Activated T-cell treated with anti-CD3 and anti-CD28 coated beads, Interleukin-2, amount 50 U/mL, for 1 hour (primary cell): ENCODE measurements around the gene ISL2.
A peak's percentile ranks its signal among the peaks of the same experiment; 100 is the strongest.

ENCODE experiments used
- DNase-seq: peaks from one replicate; pipeline ENCODE4 v3.0.0-alpha.2; 2020

The ISL2 gene

DNA sequence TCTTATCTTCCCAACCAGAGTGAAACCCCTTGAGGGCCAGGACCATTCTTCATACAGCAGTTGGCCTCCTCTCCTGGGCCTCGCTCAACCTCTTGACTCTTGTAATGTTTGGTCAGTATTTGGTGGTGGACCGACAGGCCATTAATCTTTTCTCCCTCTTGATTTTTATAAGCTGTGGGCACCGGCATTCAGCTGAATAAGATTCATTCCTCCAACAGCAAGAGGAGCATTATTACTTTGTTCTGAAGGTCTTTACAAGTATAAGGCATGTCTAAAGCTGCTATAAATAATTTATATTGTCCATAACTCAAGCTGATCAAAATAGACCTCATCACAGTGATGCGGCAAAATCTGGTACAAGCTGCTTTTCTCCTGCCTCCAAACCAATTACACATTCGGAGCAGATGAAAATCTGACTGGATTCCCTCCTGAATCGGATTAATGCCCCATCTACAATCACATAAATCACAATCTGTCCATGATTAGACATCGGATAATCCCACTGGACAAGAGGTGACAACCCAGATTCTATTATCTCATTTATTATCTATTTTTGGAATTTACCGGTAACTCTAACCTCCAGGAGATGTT is 8.4 kb upstream of the ISL2 start:
- no peak for DNase-seq

DNA sequence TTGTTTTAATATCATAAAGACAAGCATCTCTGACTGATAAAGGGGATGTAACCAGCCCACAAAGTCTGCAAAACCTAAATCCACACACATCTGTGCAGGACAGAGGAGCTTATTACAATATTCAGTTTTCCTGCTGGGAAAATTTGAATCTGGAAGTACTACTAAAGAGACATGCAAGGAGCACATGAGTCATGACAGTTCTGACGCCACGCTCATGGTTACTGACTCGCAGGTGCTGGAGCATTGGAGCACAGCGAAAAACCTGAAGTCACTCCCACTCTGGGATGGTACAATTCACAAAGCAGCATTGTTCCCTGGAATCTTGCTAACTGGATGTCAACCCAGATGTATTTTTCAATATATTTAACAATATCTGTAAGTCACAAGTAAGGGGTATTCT is 7.6 kb upstream of the ISL2 start:
- DNase-seq, result no peak

DNA sequence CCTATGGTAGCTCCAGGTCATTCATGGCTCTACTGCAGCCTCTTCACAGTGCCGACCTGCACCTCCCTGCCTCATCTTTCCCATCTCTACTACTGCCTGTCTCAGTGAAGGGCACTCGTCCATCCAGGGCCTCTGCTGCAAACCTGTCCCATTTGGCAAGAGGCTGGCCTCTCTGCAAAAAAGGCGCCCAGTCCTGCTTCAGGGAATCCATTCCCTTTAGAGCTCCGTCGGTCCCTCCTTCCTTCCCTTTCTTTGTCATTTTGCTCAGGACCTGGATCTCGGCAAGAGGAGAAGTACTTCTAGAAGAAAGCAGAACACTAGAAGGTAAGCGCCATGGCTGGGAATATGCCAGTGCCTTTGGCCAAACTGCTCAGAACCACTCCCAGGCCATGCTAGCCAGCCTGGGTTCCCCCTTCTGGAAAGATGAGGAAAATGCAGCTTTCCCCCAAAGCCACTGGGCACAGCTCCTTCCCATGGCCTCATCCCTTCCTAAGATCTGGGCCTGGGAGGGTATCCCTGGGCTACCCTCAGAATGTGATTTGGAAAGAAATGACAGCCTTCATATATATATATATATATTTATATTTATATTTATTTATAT is 6.4 kb upstream of the ISL2 start:
- DNase-seq, result no peak

DNA sequence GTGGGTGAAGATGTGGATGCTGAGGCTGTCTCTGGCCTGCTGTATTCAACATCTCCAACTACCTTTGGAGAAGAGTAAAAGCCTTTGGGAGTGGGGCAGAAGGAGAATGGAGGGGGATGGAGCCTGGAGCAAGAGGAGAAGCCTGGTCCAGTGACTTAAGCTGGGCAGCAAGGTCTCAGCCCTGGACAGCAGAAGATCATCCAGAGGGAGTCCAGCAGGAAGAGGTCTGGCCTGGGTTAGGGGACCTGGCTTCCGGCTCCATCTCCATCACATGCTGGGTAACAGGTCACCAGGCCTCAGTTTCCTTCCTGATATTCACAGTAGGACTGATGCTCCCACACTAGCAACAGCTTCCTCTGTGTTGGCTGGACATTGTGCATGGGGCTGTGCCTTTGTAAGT is 3.8 kb upstream of the ISL2 start:
- DNase-seq, result no peak

DNA sequence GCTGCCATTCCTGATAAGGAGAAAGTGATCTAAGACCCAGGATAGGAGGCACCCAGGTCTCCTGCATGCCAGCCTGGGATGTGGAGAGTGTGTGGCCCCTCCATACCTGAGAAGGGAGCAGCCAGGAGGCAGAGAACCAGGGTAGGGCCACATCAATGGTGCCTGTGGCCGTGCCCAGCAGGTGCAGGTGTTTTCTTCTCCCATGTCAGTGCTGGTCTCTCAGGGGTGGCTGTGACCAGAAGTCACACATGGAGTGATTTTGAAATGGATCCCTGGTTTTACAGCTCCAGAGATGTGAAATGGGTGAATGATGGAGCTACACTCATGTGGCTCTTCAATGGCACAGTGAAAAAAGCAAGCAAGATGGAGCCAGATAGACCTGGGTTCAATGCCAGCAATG is 3.3 kb upstream of the ISL2 start:
- DNase-seq, result no peak

DNA sequence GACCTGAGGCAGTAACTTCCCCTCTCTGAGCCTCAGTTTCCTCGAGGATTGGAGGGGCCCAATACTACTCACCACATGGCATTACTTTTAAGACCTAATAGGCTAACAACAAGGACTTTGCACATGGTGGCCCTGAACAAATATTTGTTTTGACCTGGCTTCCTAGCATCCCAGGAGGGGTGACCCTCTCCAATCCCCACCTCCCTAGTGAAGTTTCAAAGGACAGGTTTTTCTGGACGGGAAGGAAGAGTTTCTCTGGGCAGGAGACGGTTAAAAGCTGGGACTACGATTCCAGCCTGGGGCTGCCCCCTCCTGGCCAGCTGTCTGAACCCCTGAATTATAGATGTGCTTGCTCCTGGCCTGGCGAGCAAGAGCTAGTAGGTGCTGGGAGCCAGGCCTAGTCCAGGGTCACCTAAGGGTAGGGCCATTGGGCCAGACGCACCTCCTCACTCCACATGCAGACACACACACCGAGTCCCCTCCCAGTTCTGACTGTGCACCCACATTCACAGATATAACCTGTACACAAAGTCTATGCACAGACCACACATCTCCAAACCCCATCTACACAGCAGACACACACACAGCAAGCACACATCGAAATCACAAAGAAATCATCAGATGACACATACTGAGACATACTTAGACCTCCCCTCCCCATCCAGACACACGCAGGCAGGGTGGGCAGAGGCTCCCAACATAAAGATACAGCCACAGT is 2.7 kb upstream of the ISL2 start:
- DNase-seq, result no peak

DNA sequence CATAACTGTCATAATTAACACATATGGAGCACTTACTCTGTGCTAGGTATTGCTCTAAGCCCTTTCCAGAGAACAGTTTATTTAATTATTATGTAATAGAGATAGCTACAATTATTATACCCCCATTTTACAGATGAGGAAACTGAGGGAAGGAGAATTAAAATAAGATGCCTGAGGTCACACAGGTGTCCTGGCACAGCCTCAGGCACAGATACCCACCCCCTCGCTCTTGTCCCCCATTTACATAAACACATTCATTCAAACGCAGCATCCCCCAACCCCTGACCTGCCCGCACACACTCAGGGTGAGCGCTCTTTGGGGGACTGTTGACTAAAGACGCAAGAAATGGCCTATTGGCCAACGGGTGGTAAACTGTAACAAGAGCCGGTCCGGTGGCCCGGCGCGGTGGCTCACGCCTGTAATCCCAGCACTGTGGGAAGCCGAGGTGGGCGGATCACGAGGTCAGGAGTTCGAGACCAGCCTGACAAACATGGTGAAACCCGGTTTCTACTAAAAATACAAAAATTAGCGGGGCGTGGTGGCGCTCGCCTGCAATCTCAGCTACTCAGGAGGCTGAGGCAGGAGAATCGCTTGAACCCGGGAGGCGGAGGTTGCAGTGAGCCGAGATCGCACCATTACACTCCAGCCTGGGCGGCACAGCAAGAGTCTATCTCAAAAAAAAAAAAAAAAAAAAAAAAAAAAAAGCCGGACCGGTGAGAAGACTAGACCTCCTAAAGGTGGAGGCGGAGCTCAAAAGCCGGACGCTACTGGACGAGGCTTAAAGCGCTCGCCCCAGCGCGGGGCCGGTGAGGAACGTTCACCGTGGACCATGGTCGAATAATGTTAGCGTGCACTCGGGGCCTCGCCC is 1.9 kb upstream of the ISL2 start:
- no peak for DNase-seq

DNA sequence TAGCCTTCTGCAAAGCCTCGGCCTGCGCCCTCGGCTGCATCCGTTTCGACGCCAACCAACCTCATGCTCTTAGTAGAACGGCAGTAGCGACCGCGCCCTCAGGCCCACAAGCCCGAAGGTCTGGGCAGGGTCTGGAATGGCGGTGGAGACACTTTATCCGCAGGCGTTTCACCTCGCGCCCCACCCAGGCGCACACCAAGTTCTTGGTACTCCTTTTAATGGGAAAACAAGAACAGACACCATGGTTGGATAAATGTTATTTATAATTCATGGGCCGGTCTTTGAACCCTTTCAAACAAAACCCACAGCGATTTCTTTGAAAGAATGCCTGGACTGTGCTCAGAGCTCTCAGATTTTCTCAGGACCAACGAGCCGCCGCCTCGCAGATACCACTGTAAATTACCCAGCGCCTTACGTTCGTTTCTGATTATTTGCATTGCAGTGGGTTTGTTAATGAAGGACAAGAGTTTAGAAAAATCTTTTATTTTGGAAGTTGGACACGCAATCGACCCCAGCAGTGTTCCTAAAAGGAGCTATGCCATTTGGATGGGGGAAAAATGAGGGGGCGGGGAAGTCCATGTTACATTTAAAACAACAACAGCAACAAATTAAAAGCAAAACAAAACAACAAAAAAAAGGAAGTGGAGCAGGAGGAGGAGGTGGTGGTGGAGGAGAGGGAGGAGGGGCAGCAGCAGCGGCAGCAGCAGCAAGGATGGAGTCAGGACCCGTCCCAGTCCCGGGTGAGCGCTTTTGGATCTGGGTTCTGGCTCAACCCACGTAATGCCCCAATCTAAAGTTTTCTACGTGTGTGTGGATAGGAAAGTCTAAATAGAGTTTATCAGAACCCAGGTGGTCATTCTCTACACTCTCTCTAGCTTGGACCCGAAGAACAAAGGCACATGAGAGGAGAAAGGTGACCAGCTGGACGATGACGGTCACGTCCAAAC is 993 bp upstream of the ISL2 start:
- no peak for DNase-seq

DNA sequence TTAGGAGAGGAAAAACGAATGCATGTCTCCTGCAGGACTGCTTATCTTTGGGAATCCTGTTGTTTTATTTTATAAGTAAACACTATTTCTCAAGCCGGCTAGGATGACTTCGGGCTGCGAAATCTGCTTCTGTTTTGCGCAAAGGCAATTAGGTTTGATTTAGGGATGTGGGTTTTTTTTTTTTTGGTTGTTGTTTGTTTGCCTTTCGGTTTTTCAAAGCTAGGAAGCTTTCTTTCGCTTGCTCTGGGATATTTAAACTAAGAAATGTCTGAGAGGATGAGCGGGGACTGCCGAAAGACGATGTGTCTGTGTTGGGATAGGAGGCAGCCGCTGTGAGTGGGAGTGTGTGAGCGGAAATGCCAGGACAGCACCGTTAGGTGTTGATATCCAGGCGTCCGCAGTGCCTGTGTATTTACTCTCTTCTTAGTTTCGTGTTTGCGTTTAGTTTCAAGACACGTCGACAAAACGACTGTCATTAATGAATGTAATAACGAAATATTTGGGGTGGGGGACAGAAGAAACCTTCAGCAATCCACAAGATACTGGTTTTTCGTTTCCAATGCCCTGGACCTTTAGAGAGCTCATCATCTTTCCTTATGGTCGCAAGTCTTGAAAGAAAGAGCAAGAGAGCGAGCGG is 604 bp downstream of the ISL2 start:
- DNase-seq, result no peak

DNA sequence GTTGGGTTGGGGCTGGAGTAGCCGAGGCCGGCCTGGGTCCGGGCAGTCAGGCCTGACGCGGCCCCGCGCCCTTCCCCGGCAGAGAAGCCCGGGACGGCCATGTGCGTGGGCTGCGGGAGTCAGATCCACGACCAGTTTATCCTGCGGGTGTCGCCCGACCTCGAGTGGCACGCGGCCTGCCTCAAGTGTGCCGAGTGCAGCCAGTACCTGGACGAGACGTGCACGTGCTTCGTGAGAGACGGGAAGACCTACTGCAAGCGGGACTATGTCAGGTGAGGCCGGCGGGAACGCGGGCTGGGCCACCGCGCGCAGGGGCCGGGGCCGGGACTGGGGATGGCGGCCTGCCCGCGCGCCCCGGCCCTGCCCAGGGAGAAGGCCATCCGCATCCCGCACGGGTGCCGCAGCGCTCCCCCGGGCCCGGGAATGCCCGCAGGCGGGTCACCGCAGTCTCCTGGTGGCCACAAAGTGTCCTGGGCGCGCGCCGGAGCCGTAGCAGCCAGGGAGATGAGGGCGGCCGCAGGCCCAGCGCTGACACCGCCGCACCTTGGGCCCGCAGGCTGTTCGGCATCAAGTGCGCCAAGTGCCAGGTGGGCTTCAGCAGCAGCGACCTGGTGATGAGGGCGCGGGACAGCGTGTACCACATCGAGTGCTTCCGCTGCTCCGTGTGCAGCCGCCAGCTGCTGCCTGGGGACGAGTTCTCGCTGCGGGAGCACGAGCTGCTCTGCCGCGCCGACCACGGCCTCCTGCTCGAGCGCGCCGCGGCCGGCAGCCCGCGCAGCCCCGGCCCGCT is 1.3 kb downstream of the ISL2 start:
- peak; percentile 51 for DNase-seq

DNA sequence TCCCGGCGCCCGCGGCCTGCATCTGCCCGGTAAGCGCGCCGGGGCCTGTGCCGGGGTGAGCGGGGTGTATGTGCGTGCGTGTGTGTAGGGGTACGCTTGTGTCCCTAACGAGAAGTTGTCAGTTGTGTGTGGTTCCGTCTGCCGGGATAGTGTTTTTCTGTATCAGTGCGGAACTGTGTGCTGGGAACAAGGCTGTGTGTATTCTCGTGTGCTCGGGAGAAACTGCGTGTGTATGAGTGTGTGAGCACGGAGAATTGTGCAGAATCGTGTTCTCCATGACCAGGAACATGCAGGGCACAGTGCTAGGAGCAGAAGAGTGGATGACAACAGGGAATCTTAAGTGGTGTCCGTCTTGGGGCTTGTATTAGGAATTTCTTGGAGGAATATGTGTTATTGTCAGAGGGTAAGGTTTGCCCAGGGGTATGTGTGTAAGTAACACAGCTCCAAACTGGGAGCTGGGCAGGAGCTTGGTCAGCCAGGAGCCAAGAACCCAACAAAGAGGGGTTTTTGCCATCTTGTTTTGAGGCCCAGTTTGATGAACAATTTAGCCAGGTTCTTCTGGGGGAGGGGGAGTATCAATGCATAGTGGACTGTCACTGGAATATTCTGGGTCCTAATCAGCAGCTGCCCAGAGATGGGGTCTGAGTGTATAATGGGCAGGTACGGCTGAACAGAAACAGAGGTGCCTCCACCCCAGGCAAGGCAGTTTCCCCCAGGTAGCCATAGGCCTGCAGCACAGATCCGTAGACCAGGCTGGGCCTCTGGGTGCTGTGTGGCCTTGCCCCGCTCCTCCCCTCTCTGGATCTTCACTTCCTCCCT is 2.1 kb downstream of the ISL2 start:
- DNase-seq, result no peak

DNA sequence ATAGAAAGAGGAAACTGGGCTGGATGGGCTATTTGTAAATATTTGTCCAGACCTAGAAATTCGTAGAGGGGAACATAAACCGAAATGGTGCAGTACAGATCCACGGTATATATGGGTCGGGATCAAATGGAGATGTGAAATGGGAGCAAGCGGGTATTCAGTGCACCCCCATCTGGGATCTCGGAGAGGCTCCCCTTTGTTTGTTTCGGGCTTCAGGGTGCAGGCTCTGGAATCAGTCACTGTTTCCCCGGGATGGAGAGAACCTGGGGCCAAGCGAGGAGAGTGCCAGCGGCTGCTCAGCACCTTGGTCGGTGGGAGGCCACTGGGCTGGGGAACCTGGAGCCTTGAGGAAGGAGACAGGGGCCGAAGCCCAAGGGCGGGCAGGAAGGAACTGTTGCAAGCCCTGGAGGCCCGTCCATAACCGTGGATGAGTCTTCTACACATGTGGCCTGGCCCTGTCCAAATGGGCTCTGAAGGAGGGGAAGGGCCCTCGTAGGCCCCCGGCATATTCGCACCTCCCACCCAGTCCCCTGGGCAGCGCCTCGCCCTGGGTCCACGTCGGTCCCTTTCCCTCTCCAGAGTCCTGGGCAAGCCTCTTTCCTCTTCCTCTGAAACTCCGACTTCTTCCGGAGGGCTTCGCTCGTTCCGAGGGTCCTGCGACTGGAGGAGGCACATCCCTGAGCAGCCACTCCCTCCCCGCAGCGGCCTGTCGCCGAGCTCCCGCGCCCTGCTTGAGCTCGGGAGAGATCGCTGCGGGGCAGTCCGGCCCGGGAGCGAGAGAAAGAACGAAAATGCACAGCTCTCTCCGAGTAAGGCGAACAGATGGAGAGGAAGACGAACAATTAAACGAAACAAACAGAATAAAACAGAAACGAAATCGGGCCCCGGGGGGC is 3.0 kb downstream of the ISL2 start:
- peak; percentile 44 for DNase-seq

DNA sequence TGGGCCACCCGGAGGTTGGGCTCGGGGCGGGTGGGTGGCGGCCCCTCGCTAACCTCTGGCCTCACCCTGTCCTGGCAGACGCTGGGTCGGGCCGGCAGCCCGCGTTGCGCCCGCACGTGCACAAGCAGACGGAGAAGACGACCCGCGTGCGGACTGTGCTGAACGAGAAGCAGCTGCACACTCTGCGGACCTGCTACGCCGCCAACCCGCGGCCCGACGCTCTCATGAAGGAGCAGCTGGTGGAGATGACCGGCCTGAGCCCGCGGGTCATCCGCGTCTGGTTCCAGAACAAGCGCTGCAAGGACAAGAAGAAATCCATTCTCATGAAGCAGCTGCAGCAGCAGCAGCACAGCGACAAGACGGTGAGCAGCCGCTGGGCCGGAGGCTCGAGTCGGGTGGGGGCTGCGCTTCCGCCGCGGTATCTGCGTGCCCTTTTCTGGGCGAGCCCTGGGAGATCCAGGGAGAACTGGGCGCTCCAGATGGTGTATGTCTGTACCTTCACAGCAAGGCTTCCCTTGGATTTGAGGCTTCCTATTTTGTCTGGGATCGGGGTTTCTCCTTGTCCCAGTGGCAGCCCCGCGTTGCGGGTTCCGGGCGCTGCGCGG is 3.7 kb downstream of the ISL2 start:
- peak; percentile 55 for DNase-seq

DNA sequence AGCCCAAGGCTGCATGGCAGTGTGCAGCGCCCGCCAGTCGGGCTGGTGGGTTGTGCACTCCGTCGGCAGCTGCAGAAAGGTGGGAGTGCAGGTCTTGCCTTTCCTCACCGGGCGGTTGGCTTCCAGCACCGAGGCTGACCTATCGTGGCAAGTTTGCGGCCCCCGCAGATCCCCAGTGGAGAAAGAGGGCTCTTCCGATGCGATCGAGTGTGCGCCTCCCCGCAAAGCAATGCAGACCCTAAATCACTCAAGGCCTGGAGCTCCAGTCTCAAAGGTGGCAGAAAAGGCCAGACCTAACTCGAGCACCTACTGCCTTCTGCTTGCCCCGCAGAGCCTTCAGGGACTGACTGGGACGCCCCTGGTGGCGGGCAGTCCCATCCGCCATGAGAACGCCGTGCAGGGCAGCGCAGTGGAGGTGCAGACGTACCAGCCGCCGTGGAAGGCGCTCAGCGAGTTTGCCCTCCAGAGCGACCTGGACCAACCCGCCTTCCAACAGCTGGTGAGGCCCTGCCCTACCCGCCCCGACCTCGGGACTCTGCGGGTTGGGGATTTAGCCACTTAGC is 4.3 kb downstream of the ISL2 start:
- DNase-seq, result peak; percentile 63

DNA sequence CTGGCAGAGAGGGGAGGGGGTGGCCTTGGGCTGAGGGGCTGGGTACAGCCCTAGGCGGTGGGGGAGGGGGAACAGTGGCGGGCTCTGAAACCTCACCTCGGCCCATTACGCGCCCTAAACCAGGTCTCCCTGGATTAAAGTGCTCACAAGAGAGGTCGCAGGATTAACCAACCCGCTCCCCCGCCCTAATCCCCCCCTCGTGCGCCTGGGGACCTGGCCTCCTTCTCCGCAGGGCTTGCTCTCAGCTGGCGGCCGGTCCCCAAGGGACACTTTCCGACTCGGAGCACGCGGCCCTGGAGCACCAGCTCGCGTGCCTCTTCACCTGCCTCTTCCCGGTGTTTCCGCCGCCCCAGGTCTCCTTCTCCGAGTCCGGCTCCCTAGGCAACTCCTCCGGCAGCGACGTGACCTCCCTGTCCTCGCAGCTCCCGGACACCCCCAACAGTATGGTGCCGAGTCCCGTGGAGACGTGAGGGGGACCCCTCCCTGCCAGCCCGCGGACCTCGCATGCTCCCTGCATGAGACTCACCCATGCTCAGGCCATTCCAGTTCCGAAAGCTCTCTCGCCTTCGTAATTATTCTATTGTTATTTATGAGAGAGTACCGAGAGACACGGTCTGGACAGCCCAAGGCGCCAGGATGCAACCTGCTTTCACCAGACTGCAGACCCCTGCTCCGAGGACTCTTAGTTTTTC is 4.9 kb downstream of the ISL2 start:
- peak; percentile 40 for DNase-seq

DNA sequence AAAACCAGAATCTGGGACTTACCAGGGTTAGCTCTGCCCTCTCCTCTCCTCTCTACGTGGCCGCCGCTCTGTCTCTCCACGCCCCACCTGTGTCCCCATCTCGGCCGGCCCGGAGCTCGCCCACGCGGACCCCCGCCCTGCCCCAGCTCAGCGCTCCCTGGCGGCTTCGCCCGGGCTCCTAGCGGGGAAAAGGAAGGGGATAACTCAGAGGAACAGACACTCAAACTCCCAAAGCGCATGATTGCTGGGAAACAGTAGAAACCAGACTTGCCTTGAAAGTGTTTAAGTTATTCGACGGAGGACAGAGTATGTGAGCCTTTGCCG is 5.4 kb downstream of the ISL2 start:
- DNase-seq, result peak; percentile 33

DNA sequence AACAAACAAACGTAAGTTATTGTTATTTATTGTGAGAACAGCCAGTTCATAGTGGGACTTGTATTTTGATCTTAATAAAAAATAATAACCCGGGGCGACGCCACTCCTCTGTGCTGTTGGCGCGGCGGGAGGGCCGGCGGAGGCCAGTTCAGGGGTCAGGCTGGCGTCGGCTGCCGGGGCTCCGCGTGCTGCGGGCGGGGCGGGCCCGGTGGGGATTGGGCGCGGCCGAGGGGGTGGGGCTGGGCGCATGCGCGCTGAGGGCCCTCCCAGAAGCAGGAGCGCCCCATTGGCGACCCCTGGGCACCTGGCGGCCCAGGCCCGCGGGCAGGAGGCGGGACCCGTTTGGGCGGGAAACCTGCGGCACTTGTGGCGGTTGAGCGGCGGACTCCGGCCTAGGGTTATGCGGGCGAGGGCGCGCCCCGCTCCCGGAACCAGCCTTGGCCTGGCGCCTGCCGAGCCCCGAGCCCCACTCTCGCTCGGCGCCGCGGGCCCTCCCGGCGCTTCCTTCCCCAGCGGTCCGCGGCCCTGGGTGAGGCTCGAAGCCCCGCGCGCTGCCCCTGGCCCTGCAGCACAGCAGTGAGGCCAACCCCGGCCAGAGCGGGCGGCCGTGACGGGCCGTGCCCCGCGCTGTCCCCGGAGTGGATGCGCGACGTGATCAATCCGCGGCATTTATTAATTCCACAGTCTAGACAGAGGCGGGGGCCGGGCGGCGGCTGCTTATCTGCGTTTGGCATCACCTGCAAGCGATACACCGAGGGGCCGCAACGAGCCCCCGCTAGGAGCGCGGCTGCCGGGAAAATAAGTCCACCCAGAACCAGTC is 6.0 kb downstream of the ISL2 start:
- DNase-seq, result peak; percentile 41
